ENCODE results near the gene CAPN15.

GRCh38 chr16:489606-490005 lies 37.9 kb upstream of the CAPN15 start:
- TF ChIP-seq CTCF (IDR thresholded peaks at IDR 0.05) (no peak), REST (IDR thresholded peaks at IDR 0.05; ENCODE audit: low read depth, low read length) (no peak), GABPA (IDR thresholded peaks at IDR 0.05; ENCODE audit: low read depth) (no peak), FOXM1 (IDR thresholded peaks at IDR 0.05; ENCODE audit: low read depth) (no peak), YY1 (IDR thresholded peaks at IDR 0.05; ENCODE audit: low read depth) (no peak), RFX5 (IDR thresholded peaks at IDR 0.05; ENCODE audit: low read length) (no peak), EZH2phosphoT487 (IDR thresholded peaks at IDR 0.05; ENCODE audit: borderline replicate concordance, low read depth) (no peak), NFIC (IDR thresholded peaks at IDR 0.05; ENCODE audit: borderline replicate concordance) (no peak), FOSL2 (IDR thresholded peaks at IDR 0.05; ENCODE audit: borderline replicate concordance, low read depth) (no peak)

Data from SK-N-SH (cell line).